Stimulated activated CD8-positive, alpha-beta memory T cell treated with anti-CD3 and anti-CD28 coated beads, Interleukin-12 subunit alpha, Interleukin-12 subunit beta, amount 100 ng/mL, for 4 hours (primary cell): ENCODE measurements around the gene COL21A1.

Experiments used
- DNase-seq: peaks from one replicate; pipeline ENCODE4 v3.0.0-alpha.2; 2020; ENCODE audit warnings: low read depth

Gene COL21A1

DNA sequence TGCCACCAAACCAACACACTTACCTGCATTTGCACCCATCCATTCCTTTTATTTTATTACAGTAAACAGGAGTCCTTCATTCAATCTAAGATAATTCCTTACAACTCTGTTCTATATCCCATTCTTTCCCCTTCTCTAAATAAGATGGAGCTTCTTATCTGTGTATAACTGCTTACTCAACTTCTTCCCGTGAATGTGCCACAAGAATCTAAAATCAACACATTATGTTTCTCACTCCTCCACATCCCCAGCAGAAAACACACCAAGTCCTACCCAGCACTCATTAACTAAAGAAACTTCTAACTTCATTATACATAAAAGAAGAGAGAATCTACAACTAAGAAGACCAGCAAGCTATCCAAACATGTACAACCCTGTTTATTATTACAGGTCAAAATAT, 141.1 kb downstream of the COL21A1 start:
- no peak for DNase-seq

DNA sequence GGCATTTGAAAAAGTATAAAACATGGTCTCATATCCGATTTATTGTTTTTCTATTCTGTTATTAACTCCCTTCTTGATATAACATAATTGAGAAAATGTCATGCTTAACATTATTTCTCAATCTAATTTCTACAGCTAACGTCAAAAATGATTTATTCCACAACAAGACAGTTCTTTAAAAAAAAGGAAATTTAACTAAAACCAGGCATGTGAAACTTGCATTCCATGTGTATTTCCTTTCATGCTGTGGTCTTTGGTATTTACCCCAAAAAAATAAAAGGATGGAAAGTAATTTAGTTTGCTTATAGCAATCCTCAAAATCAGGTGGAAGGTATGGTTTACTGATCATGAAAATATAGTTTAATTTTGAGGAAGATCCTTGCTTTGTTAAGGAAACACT, 142.8 kb downstream of the COL21A1 start:
- DNase-seq: no peak

DNA sequence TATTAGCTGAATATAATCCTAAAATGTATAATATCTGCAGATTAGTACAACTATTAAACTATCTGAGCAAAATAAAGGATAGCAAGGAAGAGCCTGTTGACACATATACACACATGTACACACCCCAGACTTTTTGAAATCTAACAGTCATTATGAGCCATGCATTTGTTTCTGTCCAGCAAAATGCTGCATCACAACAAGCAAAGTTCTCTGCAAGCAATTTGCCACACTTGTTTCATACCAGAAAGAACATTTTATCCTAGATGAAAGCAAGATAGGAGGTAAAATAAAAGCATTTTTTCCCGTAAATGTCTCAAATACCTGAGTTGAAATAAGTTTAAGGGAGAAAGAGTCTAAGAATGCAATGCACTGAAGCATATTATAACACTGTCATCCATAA, 145.2 kb downstream of the COL21A1 start:
- DNase-seq: no peak

DNA sequence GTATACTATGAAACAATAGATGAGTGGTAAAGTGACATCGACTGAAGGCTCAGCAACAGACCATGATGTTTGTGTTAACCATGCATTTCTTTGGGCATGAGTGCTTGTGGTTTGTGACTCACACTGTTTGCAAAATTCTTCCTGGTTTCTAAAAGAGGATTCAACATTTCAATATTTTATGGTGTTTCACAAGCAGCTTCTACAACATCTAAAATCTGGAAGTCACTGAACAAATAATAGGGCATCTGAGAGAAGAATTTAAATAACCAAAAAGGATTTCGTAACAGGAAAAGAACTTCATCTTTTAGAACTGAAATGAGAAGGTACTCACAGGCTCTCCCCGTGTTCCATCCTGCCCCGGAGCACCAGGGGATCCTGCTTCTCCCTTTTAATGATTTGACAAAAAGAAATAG, 146.2 kb downstream of the COL21A1 start:
- no peak for DNase-seq

DNA sequence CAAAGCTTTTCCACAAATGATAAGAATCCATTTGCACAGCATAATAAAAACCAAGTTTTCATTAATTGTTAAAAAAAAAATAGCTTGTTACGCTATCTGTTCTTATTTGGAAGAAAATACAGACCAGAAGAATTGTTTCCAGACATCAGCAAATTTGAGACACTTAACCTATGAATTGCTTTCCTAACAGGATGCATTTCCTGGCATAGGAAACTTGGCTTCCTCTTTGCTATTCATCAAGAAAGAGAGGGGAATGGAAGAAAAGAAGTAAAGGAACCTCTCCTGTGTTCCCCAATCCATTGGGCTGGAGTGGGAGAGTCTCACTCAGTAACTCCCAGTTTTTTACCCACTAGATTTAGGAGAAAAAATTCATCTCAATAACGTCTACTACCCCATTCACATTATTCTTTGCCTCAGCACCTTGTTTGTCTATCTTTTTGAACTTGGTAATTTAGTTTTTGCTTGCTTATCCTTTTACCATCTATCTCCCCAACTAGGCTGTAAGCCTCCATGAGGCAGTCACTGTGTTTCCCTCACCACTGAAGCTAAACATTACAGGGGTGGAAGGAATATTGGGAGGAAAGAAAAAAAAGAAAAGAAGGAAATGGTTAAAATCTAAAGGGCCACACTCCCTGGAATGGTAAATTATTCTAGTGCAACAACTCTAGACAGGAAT, 150.3 kb downstream of the COL21A1 start:
- no peak for DNase-seq

DNA sequence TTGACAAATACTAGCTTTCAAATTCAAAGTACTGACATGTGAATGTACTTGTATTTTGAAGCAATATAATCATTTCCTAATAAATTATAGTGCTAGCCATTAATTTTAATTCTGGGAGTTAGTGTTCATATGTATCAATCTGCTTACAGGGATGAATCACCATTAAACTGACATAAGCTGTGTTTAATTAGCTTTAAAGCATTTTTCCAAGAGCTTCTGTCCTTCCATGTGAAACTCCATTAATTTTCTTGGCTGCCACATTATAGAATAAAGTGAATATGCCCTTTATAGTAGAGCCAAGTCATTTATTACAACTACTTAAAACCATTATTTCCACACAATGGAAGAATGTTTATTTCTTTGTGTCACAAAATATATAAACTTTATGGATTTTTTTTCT, 150.8 kb downstream of the COL21A1 start:
- no peak for DNase-seq

DNA sequence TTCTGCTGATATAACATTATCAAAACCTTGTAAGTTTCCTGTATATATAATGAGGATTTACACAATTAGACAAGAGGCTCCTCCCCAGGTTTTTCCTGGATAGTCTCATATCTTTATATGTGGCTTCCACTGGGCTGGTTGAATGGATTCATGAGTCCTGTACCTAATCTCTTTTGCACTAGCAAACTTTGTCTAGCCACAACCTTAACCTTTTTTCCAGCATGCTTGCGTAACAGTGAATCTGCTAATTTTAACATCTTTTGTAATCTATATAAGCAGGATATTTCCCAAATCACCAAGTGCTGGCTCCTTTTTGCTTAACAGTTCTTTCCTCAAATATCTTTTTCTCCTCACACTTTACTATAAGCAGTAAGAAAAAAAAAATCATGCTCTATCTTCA, 153.6 kb downstream of the COL21A1 start:
- no peak for DNase-seq

DNA sequence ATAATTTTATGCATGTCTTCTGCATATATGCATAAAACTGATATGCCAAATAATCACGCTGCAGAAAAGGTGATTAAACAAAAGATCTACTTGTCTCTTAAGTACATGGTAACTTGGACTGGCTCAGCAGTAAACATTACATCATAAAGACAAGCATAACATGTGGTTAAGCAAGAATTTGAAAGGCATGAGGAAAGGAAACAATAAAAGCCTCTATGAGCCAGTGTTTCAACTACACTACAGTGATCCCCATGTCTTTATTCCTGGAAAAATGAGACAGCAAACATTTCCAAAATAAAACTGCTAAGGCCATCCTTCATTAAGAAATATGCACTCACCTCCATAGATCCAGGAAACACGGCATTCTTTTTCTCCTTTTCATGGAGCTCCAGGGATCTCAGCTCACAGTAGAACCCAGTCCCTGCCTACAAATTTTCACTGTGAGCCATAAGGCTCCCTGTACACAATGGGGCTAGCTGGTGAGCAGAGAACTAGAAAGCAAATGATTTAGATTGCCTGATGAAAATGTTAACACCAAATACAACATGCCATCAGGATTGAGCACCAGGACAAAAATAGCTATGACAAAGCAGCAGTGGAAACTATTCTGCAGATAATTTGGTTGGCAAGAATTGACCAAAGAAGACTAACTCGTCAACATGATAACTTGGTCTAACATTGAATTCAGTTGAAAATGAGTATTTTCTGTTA, 156.1 kb downstream of the COL21A1 start:
- no peak for DNase-seq

DNA sequence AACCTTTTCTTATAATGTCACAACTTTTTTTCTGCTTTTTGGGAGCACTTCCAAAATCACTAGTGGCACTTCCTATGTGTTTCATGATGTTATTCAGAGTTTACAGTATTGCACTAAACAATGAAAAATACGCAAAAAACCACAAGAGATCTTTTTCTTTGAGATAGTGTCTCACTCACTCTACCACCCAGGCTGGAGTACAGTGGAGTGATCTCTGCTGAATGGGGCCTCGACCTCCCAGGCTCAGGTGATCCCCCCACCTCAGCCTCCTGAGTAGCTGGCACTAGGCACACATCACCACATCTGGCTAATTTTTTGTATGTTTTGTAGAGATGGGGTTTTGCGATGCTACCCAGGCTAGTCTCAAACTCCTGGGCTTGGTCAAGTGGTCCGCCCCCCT, 158.7 kb downstream of the COL21A1 start:
- DNase-seq: no peak

DNA sequence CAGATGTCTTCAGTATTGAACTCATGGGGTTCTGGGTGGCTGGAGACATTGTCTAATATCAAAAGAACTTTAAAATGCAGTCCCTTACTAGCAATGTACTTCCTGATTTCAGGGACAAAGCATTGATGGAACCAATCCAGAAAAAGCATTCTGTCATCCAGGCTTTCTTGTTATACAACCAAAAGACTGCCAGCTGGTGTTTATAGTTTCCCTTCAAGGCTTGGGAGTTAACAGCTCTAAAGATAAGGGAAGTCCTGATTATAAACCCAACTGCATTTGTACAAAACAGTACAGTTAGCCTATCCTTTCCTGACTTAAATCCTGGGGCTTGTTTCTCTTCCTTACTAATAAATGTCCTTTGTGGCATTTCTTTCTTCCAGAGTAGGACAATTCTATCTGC, 160.0 kb downstream of the COL21A1 start:
- DNase-seq: no peak

DNA sequence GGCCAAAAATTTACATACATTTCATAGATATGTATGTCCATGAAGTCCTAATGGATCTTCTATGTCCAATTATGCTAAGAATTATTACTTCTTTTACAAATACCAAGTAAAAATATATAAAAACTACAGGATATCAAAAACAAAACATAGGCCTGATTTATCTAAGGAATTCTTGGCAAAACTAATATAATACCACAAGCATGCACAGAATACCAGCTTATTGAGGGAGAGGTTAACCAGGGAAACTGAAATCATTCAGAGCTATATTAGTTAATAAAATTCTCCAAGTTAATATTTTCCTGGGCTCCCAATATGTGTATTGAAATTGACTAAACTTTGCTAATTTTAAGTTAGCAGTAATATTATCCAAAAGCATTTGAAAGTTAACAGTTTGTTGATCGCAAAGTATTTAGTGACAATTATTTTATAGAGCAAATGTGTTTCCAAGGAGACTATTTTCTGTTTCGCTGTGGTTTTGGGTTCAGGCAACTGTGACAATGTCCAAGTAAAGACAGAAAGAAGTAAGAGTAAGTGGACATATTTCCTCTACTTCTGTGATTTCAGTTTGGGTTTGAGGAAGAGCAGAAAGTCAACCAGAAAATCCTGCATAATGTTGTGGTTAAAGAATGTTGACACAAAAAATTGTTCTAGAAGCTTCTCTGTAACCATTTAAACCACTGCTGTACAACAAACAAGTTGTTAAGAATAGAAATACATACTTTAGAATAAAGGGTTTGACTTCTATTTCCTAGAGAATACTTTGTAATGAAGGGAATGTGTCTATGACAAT, 167.4 kb downstream of the COL21A1 start:
- DNase-seq: no peak

DNA sequence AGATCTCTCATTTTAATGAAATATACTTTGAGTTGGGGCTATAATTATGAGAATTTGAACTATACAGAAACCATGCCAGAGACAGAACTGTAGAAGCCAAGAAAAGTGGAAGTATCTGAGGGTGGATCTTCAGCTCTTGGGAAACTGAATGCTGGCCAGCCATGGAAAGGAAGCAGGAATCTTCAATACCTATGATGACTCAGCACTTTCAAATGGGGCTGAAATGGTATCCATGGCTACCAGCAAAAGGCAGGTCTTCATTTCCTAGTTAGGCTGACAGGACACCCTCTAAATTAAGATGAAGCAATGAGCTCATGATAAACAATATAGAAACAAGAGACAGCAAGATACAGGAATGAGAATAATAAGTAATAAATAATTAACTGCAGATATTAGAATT, 171.3 kb downstream of the COL21A1 start:
- DNase-seq: no peak

DNA sequence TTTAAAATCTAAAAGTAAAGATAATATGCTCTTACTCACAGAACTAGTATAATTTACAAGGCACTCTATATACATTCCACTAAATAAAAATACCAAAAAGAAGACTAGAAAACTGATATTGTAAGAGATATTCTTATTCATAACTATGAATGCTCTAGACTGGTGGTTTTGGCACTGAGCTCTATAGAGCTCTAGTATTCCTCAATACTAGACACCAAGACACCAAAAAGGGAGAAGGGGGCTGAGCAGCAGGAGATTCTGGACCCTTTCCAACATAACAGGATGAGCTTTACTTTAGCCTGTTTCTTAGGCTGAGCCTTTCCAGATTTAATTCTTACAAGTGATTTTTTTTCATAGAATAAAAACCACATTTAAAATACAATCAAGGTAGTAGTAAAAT, 173.6 kb downstream of the COL21A1 start:
- DNase-seq: no peak

DNA sequence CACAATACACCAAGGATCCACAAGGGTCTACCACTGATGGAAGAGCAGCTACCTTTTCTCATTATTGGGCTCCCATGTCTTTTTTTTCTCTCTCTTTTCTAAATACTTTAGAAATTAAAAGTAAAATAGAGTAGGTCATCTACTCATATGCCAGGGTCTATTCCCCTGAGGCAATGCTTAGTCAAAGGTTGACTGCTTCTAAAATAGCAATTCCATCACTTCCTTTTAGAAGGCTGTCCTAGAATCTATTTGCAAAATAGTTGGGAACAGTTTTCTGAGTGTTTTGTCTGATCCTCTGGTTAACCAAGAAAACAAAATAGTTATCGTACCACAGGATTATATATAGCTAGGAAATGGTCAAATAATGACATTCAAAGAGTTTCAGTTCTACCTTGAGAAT, 174.1 kb downstream of the COL21A1 start:
- no peak for DNase-seq

DNA sequence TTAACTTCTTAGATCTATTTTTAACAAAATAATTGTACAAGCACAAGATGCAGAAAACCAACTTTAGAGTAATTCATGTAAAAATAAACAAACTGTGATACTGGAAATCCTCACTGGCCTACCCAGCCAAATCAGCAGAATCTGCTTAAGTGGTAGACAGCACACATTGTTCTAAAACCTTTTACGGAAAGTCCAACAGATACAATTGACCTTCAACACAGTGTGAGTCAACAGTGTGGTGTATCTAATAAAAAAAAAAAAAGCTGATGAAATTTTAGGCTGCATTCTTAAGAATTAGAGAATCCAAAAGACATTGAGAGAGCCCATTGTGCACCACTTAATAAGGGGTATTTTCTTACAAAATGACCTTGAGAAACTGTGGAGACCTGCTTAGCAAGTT, 174.5 kb downstream of the COL21A1 start:
- no peak for DNase-seq

DNA sequence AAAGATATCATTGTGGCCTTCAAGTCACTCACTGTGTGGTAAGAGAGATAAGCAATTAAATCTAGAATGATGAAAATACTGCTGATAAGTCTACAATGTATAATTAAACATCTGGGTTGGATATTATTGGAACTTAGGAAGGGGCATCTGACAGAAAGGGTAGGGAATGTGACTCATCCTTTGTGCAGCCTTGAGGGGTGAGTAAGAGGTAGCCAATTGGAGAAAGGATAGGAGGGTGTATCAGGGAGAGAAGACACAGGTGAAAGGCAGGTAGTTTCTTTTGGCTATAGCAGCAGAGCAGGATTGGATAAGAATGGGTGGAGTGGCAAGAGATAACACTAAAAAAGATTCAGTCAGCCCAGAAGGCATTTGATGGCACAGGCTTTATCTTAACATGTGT, 182.0 kb downstream of the COL21A1 start:
- DNase-seq: no peak

DNA sequence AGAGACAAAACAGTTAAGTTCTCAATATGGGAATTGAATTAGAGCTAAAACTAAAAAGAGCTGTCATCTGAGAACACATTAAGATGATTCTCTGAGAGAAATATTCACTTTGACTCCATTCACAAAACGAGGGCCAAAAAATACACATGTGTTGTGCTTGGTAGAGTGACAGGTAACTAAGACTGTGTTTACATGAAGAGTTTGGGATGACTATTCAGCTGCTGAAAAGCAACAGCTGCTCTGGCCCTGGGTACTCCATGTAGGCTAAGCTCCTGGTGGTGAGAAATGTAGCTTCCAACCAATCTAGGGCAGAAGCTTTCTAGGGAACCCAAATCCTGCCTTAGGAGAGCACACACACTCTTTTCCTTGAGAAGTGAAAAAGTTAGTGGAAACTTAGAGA, 184.5 kb downstream of the COL21A1 start:
- no peak for DNase-seq

DNA sequence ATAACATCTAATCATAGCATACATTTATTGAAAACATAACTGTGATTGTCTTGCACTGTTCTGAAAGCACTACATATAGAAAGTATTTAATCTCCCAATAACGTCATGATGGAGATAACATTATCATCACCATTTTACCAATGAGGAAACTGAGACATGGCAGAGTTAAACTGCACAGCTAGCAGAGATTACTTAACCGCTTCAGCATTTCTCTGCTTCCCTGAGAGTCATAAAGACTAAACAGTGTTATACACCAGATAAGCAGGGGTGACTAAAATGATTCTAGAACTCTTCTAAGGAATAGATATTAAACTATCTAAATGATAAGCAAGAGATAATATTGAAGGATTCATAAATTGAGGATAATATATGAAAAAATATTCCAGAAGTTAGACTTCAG, 188.7 kb downstream of the COL21A1 start:
- DNase-seq: no peak

DNA sequence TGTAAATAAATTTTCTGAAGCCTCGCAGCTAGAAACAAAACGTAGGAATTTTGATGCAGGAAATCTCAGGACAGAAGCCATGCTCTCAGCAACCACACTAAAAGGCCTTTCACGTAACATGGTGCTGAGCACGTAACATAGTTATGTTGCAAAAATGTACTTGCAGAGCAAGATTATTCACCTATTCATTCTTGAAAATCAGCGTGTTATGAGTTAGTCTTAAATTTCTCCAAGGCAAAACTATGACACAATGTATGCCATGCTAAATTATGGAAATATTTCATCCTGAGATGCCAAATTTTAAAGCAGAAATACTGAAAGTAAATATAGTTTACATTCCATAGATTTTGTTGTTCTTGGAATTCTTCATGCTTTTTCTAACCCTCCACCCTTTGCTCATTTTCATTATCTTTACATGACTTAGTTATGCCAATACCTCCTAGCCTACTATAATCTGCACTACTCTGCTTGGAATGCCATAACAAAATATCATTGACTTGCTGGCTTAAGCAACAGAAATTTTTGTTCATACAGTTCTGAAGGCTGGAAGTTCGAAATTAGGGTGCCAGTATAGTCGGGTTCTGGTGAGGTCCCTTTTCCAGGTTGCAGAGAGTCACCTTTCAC, 192.2 kb downstream of the COL21A1 start:
- no peak for DNase-seq

DNA sequence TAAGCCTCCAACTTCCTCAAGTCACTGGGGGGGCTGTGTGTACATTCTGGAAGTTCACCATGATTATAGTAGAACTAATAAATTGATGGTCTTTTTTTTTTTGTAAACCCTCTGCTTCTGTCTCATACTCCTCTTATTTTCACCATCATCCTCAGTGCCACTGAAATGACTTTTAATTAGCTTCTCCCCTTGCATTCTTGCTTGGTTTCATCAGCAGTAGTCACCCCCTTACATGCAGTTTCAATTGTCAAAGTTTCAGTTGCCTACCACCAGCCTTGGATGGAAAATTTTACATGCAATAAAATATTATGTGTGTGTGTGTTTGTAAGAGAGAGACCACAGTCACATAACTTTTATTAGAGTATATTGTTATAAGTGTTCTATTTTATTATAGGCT, 196.2 kb downstream of the COL21A1 start:
- no peak for DNase-seq

DNA sequence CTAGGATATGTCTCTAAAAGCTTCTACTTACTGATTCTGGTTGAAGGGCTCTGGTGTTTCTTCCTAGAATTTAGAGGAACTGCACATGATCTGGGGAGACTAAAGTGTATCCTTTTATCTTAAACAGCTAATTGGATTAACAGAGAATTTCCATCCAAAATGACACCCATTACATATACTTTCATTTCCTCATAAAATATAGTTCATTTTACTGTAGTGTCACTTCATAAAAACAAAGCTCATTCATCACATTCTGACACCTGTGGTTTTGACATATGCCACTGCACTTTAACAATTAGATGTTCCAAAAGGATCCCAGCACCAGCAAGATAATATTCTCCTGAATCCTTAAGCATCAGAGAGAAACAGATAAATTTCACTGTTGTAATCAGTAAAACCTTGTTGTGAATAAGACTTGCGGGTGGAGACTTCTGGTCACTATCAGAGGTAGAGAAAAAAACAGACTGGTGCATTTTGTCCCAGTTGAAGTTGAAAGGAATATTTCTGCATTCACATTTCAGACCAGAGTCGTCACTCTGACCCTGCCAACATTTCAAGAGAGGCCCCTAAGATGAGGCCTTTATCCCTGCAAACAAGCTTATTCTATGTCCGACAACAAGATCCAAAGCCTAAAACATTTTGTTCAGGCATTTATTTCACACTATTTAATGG, 196.7 kb downstream of the COL21A1 start:
- DNase-seq: no peak

DNA sequence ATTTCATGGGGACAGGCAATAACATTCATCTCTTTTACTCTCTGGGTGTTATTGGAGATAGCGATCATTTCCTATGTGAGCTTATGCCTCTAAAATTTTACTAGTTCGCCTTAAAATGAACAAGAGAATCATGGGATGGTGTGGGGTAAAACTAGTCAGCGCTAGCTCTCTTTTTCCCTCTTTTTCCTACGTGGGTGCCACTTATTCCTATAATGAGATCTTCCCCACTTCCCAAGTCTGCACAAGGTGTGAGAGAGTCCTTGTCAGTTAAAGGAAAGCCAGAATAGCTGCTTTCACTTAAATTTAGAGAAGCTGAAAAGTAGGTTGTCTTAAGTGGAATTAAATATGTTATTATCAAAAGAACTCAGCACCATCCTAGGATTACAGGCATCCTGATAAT, 198.8 kb downstream of the COL21A1 start:
- DNase-seq: no peak
